WTC11 (cell line): ENCODE measurements around the gene DGKG. TPM values are rescaled to one million over a fixed set of nuclear protein-coding genes. Genes with fewer than 3 reads are reported as not detected.

Source experiments
- ATAC-seq: fragments of 200-7000 bp; cut with Tn5 transposase; 2 replicates; pipeline ENCODE4 v1.10.0; 2021; ENCODE audit warnings: mild to moderate bottlenecking, moderate library complexity
- CTCF ChIA-PET: fragments of 300-600 bp; sonication (Branson Sonifier 250); formaldehyde crosslinking; loops from one replicate; lab custom pipeline; 2021; ENCODE audit warnings: antibody characterized with exemption; lab: Charles Lee
- POLR2A ChIA-PET: fragments of 350-600 bp; sonication (Branson Sonifier 250); formaldehyde crosslinking; loops from one replicate; lab custom pipeline; 2021; ENCODE audit warnings: antibody characterized with exemption; lab: Charles Lee
- DNase-seq: peaks from one replicate; pipeline ENCODE4 v3.0.0; 2021; ENCODE audit warnings: low spot score
- H3K27ac Mint-ChIP-seq: 2 replicates; pipeline ENCODE4 v1.8.0; 2021; ENCODE audit warnings: mixed read lengths
- H3K27me3 Mint-ChIP-seq: 2 replicates; pipeline ENCODE4 v1.8.0; 2021; ENCODE audit warnings: low read depth, mild to moderate bottlenecking, moderate library complexity, mixed read lengths
- H3K36me3 Mint-ChIP-seq: 2 replicates; pipeline ENCODE4 v1.8.0; 2021; ENCODE audit warnings: mixed read lengths
- H3K4me1 Mint-ChIP-seq: 2 replicates; pipeline ENCODE4 v1.8.0; 2022; ENCODE audit warnings: mixed read lengths
- H3K4me3 Mint-ChIP-seq: 2 replicates; pipeline ENCODE4 v1.8.0; 2021; ENCODE audit warnings: mild to moderate bottlenecking, moderate library complexity, mixed read lengths
- H3K9me3 Mint-ChIP-seq: 2 replicates; pipeline ENCODE4 v1.8.0; 2021; ENCODE audit warnings: mixed read lengths
- ATF1 ChIP-seq: sonication (generic); formaldehyde crosslinking; IDR thresholded peaks from 2 replicates; pipeline ENCODE4 v1.8.1; 2023; ENCODE audit warnings: mild to moderate bottlenecking, moderate library complexity, missing genetic modification reagents
- FOXJ3 ChIP-seq: sonication (generic); formaldehyde crosslinking; IDR thresholded peaks from 2 replicates; pipeline ENCODE4 v1.9.0; 2021; ENCODE audit warnings: missing genetic modification reagents, mild to moderate bottlenecking, borderline replicate concordance
- GABPB1 ChIP-seq: sonication (generic); formaldehyde crosslinking; IDR thresholded peaks from 2 replicates; pipeline ENCODE4 v1.8.1; 2023; ENCODE audit warnings: mild to moderate bottlenecking, missing genetic modification reagents
- NR3C1 ChIP-seq: sonication (generic); formaldehyde crosslinking; conservative IDR thresholded peaks from 2 replicates; pipeline ENCODE4 v1.8.1; 2023; ENCODE audit warnings: low read depth, mild to moderate bottlenecking, missing genetic modification reagents
- OVOL2 ChIP-seq: fragments of 250-450 bp; sonication (Bioruptor Pico); IDR thresholded peaks from 2 replicates; pipeline ENCODE4 v1.9.0; 2021; ENCODE audit warnings: mild to moderate bottlenecking, borderline replicate concordance
- TCF7 ChIP-seq: sonication (generic); formaldehyde crosslinking; IDR thresholded peaks from 2 replicates; pipeline ENCODE4 v1.8.0; 2022; ENCODE audit warnings: mild to moderate bottlenecking, low read depth, missing genetic modification reagents, moderate library complexity
- TP53 ChIP-seq: sonication (generic); formaldehyde crosslinking; IDR thresholded peaks from 2 replicates; pipeline ENCODE4 v1.8.1; 2023; ENCODE audit warnings: mild to moderate bottlenecking, missing genetic modification reagents
- ZBTB21 ChIP-seq: sonication (generic); formaldehyde crosslinking; IDR thresholded peaks from 2 replicates; pipeline ENCODE4 v1.8.1; 2023; ENCODE audit warnings: mild to moderate bottlenecking, missing genetic modification reagents, borderline replicate concordance
- ZNF121 ChIP-seq: sonication (generic); formaldehyde crosslinking; IDR thresholded peaks from 2 replicates; pipeline ENCODE4 v1.8.0; 2023; ENCODE audit warnings: missing genetic modification reagents
- ZNF138 ChIP-seq: sonication (generic); formaldehyde crosslinking; conservative IDR thresholded peaks from 2 replicates; pipeline ENCODE4 v1.8.1; 2022; ENCODE audit warnings: mild to moderate bottlenecking, moderate library complexity, missing genetic modification reagents
- ZNF219 ChIP-seq: sonication (generic); formaldehyde crosslinking; IDR thresholded peaks from 2 replicates; pipeline ENCODE4 v1.8.0; 2023; ENCODE audit warnings: missing genetic modification reagents, mild to moderate bottlenecking, borderline replicate concordance
- ZNF232 ChIP-seq: sonication (generic); formaldehyde crosslinking; IDR thresholded peaks from 2 replicates; pipeline ENCODE4 v1.8.0; 2022; ENCODE audit warnings: mild to moderate bottlenecking, missing genetic modification reagents
- ZNF317 ChIP-seq: sonication (generic); formaldehyde crosslinking; IDR thresholded peaks from 2 replicates; pipeline ENCODE4 v1.8.1; 2023; ENCODE audit warnings: low read depth, mild to moderate bottlenecking, moderate library complexity, missing genetic modification reagents, borderline replicate concordance
- ZNF416 ChIP-seq: fragments of 250-450 bp; sonication (Bioruptor Pico); IDR thresholded peaks from 2 replicates; pipeline ENCODE4 v1.9.0; 2021; ENCODE audit warnings: mild to moderate bottlenecking, inconsistent platforms
- ZNF423 ChIP-seq: fragments of 250-450 bp; sonication (Bioruptor Pico); IDR thresholded peaks from 2 replicates; pipeline ENCODE4 v2.1.2; 2022; ENCODE audit warnings: mild to moderate bottlenecking, moderate library complexity
- total RNA-seq: library from RNA; stranded (reverse); gene quantifications from 3 replicates; pipeline ENCODE4 v1.2.3, GENCODE V29; 2021
- TF ChIP-seq, protein P1 (sequence below): sonication (generic); formaldehyde crosslinking; IDR thresholded peaks from 2 replicates; pipeline ENCODE4 v1.8.1; 2023; ENCODE audit warnings: mild to moderate bottlenecking, moderate library complexity, missing genetic modification reagents
- TF ChIP-seq, protein P2 (sequence below): sonication (generic); formaldehyde crosslinking; IDR thresholded peaks from 2 replicates; pipeline ENCODE4 v1.8.1; 2023; ENCODE audit warnings: mild to moderate bottlenecking, missing genetic modification reagents, moderate library complexity
- TF ChIP-seq, protein P3 (sequence below): sonication (generic); formaldehyde crosslinking; IDR thresholded peaks from 2 replicates; pipeline ENCODE4 v1.8.0; 2023; ENCODE audit warnings: missing genetic modification reagents
- TF ChIP-seq, protein P4 (sequence below): sonication (generic); formaldehyde crosslinking; IDR thresholded peaks from 2 replicates; pipeline ENCODE4 v1.8.1; 2022; ENCODE audit warnings: missing genetic modification reagents, borderline replicate concordance
- TF ChIP-seq, protein P5 (sequence below): fragments of 250-450 bp; sonication (Bioruptor Pico); IDR thresholded peaks from 2 replicates; pipeline ENCODE4 v2.1.2; 2022; ENCODE audit warnings: mild to moderate bottlenecking, moderate library complexity
- TF ChIP-seq, protein P6 (sequence below): sonication (generic); formaldehyde crosslinking; IDR thresholded peaks from 2 replicates; pipeline ENCODE4 v1.8.1; 2023; ENCODE audit warnings: mild to moderate bottlenecking, missing genetic modification reagents
- TF ChIP-seq, protein P7 (sequence below): sonication (generic); formaldehyde crosslinking; IDR thresholded peaks from 2 replicates; pipeline ENCODE4 v1.8.1; 2022; ENCODE audit warnings: mild to moderate bottlenecking, moderate library complexity, missing genetic modification reagents

The DGKG gene
- total RNA-seq, 1 experiment from 2014 or later, result 0.92 TPM

DNA sequence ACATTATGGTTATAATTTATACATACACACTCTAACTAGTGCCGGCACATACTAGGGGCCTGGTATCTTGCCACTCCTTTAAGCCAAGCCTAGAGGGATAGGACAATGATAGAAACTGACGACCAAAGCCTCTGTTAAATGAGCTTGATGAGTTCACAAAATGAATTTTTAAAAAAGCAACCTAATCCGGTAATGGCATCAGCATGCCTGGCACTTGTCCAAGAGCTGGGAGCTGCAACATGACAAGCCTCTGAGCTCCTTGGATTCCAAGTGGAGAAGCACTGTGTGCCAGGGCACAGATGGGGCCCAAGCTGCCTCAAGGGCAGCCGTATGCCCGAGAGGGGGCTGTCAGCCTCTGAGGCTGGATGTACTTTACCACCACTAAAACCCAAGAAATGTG is 262.9 kb downstream of the DGKG start (continued):
- TF ChIP-seq, protein P1, sequence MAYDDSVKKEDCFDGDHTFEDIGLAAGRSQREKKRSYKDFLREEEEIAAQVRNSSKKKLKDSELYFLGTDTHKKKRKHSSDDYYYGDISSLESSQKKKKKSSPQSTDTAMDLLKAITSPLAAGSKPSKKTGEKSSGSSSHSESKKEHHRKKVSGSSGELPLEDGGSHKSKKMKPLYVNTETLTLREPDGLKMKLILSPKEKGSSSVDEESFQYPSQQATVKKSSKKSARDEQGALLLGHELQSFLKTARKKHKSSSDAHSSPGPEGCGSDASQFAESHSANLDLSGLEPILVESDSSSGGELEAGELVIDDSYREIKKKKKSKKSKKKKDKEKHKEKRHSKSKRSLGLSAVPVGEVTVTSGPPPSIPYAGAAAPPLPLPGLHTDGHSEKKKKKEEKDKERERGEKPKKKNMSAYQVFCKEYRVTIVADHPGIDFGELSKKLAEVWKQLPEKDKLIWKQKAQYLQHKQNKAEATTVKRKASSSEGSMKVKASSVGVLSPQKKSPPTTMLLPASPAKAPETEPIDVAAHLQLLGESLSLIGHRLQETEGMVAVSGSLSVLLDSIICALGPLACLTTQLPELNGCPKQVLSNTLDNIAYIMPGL (CRISPR knock-in tag), result no peak
- TF ChIP-seq, protein P2, sequence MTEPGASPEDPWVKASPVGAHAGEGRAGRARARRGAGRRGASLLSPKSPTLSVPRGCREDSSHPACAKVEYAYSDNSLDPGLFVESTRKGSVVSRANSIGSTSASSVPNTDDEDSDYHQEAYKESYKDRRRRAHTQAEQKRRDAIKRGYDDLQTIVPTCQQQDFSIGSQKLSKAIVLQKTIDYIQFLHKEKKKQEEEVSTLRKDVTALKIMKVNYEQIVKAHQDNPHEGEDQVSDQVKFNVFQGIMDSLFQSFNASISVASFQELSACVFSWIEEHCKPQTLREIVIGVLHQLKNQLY (CRISPR knock-in tag), result no peak
- TF ChIP-seq, all 79 proteins: peak for 0

DNA sequence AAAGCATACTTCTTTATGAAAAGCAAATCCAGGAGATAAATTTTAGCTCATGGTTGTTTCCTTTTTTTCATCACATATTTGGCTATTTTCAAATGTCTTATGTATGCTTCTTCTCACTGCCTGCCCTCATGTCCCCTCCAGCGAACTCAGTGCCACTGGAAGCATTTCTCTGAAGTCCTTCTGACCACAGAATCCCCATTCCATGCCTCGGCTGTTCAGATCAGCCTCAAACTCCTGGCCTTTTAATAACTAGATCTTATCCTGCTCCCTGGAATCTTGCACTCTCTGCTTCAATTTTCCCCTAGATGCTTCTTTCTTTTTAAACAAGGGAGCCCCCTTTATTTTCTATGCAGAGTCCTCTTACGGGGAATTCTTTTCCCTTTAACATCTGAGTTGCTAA is 263.3 kb downstream of the DGKG start:
- peak overlapping the region; percentile 82 for H3K4me3 Mint-ChIP-seq
- DNase-seq, result no peak
- H3K27me3 Mint-ChIP-seq, result no peaks in the 10 kb centered on the region
- POLR2A ChIA-PET, result interaction anchor here (1.1 to 1.9 kb wide), 3 partner anchors 10 to 19 kb away, joined by 4 to 21 read pairs (median 4); partner anchors contain the start of gene ETV5
- peaks cover 22% of the 10 kb centered on the region for H3K36me3 Mint-ChIP-seq
- TF ChIP-seq, protein P3, sequence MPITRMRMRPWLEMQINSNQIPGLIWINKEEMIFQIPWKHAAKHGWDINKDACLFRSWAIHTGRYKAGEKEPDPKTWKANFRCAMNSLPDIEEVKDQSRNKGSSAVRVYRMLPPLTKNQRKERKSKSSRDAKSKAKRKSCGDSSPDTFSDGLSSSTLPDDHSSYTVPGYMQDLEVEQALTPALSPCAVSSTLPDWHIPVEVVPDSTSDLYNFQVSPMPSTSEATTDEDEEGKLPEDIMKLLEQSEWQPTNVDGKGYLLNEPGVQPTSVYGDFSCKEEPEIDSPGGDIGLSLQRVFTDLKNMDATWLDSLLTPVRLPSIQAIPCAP, result no peak
- TF ChIP-seq ZNF317 (CRISPR knock-in tag) (no peak), ATF1 (CRISPR knock-in tag) (no peak), ZNF138 (CRISPR knock-in tag) (no peak), TCF7 (CRISPR knock-in tag) (no peak), OVOL2 (no peak), ZBTB21 (CRISPR knock-in tag) (no peak), TP53 (no peak), ZNF219 (CRISPR knock-in tag) (no peak)
- TF ChIP-seq, protein P4, sequence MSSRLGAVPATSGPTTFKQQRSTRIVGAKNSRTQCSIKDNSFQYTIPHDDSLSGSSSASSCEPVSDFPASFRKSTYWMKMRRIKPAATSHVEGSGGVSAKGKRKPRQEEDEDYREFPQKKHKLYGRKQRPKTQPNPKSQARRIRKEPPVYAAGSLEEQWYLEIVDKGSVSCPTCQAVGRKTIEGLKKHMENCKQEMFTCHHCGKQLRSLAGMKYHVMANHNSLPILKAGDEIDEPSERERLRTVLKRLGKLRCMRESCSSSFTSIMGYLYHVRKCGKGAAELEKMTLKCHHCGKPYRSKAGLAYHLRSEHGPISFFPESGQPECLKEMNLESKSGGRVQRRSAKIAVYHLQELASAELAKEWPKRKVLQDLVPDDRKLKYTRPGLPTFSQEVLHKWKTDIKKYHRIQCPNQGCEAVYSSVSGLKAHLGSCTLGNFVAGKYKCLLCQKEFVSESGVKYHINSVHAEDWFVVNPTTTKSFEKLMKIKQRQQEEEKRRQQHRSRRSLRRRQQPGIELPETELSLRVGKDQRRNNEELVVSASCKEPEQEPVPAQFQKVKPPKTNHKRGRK, result no peak
- TF ChIP-seq, all 79 proteins: peak for 0
- no peak for ATAC-seq
- Mint-ChIP-seq H3K4me1 (peaks cover 82% of the 10 kb centered on the region), H3K9me3 (no peaks in the 10 kb centered on the region), H3K27ac (peak overlapping the region; percentile 98)
- CTCF ChIA-PET, result interaction anchor here (0.9 to 3.7 kb wide), 13 partner anchors 10 to 155 kb away, joined by 3 to 30 read pairs (median 6); partner anchors contain the start of gene ETV5

DNA sequence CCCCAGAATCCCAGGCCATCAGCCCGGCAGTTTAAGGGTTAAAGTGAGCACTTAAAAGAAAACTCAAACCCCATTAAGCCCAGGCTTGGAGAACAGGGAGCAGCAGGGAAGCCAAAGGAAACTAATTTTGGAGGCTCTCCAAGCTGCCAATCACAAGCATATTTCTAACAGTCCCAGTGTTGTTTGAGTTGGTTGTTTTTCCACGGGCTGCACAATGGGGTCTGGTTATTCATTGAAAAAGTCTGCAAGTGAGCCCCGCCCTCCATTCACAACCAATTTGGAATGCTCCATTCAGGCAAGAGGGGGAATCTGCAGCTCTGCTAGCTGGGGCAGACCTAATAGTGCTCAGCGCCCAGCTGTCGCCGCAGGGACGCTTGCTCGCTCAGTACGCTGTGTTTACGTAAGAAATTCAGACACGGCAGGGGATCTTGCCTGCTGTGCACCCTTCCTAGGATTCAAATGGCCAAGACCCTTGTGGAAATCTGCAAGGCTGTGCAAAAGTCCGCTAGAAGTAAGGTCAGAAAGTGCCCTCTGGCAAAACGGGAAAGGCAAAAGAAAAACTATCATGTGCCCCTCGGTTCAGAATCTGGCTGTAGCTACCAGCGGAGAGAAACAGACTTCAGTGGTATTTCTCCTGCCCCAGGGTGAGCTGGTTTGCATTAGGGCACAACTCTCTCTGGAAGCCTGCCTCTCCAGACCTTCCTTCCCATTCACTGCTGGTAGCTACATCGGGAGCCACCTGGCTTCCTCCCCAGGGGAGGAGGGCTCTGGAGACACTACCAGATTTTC is 264.2 kb downstream of the DGKG start:
- no peaks in the 10 kb centered on the region for H3K9me3 Mint-ChIP-seq
- no peaks in the 10 kb centered on the region for H3K27me3 Mint-ChIP-seq
- DNase-seq (peak; percentile 80), ATAC-seq (peak; percentile 82)
- ChIA-PET POLR2A (interaction anchor here (1.1 to 2.3 kb wide), 8 partner anchors 11 to 116 kb away, joined by 3 to 21 read pairs (median 4); partner anchors contain the start of gene ETV5), CTCF (interaction anchor here (0.5 to 3.7 kb wide), 21 partner anchors 10 to 179 kb away, joined by 3 to 30 read pairs (median 4); partner anchors contain the start of gene ETV5)
- peaks cover 82% of the 10 kb centered on the region for H3K4me1 Mint-ChIP-seq
- H3K27ac Mint-ChIP-seq, result peak overlapping the region; percentile 98
- peak overlapping the region; percentile 82 for H3K4me3 Mint-ChIP-seq
- peaks cover 28% of the 10 kb centered on the region for H3K36me3 Mint-ChIP-seq
- TF ChIP-seq ZNF219 (CRISPR knock-in tag) (no peak), GABPB1 (CRISPR knock-in tag) (no peak; the same call in 1 of the 2 replicates), NR3C1 (CRISPR knock-in tag) (no peak), ZNF423 (CRISPR knock-in tag) (peak; percentile 99), FOXJ3 (CRISPR knock-in tag) (no peak), ZNF121 (CRISPR knock-in tag) (no peak), ZNF232 (CRISPR knock-in tag) (no peak), ZNF416 (CRISPR knock-in tag) (no peak)
- TF ChIP-seq, protein P5, sequence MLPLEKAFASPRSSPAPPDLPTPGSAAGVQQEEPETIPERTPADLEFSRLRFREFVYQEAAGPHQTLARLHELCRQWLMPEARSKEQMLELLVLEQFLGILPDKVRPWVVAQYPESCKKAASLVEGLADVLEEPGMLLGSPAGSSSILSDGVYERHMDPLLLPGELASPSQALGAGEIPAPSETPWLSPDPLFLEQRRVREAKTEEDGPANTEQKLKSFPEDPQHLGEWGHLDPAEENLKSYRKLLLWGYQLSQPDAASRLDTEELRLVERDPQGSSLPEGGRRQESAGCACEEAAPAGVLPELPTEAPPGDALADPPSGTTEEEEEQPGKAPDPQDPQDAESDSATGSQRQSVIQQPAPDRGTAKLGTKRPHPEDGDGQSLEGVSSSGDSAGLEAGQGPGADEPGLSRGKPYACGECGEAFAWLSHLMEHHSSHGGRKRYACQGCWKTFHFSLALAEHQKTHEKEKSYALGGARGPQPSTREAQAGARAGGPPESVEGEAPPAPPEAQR (CRISPR knock-in tag), result no peak
- TF ChIP-seq, protein P6, sequence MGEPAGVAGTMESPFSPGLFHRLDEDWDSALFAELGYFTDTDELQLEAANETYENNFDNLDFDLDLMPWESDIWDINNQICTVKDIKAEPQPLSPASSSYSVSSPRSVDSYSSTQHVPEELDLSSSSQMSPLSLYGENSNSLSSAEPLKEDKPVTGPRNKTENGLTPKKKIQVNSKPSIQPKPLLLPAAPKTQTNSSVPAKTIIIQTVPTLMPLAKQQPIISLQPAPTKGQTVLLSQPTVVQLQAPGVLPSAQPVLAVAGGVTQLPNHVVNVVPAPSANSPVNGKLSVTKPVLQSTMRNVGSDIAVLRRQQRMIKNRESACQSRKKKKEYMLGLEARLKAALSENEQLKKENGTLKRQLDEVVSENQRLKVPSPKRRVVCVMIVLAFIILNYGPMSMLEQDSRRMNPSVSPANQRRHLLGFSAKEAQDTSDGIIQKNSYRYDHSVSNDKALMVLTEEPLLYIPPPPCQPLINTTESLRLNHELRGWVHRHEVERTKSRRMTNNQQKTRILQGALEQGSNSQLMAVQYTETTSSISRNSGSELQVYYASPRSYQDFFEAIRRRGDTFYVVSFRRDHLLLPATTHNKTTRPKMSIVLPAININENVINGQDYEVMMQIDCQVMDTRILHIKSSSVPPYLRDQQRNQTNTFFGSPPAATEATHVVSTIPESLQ (CRISPR knock-in tag), result no peak
- TF ChIP-seq, protein P7, sequence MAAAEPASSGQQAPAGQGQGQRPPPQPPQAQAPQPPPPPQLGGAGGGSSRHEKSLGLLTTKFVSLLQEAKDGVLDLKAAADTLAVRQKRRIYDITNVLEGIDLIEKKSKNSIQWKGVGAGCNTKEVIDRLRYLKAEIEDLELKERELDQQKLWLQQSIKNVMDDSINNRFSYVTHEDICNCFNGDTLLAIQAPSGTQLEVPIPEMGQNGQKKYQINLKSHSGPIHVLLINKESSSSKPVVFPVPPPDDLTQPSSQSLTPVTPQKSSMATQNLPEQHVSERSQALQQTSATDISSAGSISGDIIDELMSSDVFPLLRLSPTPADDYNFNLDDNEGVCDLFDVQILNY (CRISPR knock-in tag), result no peak
